8988T (cell line): ENCODE results near the gene BCL2L14.
"Not testable (repeated sequence)": the region's sequence is repeated elsewhere in the genome, so short reads cannot be mapped to it uniquely, and the experiment has no call there.

Experiments used
- DNase-seq: peaks from one replicate; pipeline ENCODE4 v3.0.0; 2011

BCL2L14 gene

DNA sequence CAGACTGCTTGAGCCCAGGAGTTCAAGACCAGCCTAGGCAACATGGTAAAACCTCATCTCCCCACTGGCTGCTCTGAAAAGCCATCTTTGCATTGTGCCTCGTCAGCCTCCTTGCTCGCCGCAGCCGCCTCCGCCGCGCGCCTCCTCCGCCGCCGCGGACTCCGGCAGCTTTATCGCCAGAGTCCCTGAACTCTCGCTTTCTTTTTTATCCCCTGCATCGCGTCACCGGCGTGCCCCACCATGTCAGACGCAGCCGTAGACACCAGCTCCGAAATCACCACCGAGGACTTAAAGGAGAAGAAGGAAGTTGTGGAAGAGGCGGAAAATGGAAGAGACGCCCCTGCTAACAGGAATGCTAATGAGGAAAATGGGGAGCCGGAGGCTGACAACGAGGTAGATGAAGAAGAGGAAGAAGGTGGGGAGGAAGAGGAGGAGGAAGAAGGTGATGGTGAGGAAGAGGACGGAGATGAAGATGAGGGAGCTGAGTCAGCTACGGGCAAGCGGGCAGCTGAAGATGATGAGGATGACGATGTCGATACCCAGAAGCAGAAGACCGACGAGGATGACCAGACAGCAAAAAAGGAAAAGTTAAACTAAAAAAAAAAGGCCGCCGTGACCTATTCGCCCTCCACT, 40.3 kb downstream of the BCL2L14 start:
- DNase-seq = not testable (repeated sequence)

GRCh38 chr12:12115514-12115913, 44.8 kb downstream of the BCL2L14 start:
- no peak for DNase-seq

DNA sequence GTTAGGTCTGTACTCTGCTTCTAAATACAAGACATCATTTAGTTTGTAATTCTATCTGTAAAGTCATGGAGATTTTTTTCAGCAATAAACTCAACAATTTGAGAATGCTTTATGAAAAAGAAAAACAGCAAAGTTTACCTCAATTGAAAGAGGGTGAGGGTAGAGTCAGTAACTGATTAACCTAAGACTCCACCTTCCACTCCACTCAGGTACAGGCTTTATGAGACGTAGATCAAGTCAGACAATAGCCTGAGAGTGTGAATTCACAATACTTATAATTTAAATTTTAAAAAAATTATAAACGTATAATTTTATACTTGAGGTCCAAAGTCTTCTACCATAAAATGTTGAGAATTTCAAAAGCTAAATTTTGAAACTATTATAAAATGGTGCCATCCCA, 45.9 kb downstream of the BCL2L14 start:
- no peak for DNase-seq

GRCh38 chr12:12121061-12121460, 50.3 kb downstream of the BCL2L14 start:
- DNase-seq = no peak

GRCh38 chr12:12123036-12123604, 52.4 kb downstream of the BCL2L14 start:
- no peak for DNase-seq

- no peak for DNase-seq
Measured at GRCh38 chr12:12126551-12126950, 55.8 kb downstream of the BCL2L14 start.

DNA sequence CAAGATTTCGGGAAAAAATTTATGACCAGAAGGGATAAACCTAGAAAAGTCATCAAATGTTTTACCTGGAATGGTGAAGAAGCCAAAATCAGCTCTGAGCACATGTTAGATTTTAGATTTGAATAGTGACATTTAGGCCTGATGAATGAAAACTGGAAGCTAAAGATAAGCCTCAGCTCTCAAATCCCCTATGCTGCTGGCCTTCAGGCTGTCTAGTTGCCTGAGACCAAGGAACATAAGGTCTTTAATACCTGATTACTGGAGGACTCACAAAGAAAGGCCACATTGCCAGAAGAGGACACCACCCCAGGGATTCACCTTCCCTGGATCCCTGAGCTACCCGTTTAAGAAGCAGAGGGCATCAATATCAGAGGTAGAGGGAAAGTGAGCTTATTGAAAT, 56.6 kb downstream of the BCL2L14 start:
- DNase-seq = no peak

- no peak for DNase-seq
Measured at GRCh38 chr12:12128670-12129069, 57.9 kb downstream of the BCL2L14 start.

DNA sequence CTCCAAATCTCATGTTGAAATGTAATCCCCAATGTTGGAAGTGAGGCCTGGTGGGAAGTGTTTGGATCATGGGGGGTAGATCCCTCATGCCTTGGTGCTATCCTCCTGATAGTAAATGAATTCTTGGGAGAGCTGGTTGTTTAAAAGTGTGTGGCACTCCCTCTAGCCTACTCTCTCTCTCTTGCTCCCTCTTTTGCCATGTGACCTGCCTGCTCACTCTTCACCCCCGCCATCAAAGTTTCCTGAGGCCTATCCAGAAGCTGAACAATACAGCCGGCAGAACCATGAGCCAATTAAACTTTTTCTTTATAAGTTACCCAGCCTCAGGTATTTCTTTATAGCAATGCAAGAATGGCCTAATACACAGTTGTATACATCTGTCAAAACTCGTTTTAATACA, 62.5 kb downstream of the BCL2L14 start:
- DNase-seq = no peak

- no peak for DNase-seq
Measured at GRCh38 chr12:12133785-12134184, 63.0 kb downstream of the BCL2L14 start.

DNA sequence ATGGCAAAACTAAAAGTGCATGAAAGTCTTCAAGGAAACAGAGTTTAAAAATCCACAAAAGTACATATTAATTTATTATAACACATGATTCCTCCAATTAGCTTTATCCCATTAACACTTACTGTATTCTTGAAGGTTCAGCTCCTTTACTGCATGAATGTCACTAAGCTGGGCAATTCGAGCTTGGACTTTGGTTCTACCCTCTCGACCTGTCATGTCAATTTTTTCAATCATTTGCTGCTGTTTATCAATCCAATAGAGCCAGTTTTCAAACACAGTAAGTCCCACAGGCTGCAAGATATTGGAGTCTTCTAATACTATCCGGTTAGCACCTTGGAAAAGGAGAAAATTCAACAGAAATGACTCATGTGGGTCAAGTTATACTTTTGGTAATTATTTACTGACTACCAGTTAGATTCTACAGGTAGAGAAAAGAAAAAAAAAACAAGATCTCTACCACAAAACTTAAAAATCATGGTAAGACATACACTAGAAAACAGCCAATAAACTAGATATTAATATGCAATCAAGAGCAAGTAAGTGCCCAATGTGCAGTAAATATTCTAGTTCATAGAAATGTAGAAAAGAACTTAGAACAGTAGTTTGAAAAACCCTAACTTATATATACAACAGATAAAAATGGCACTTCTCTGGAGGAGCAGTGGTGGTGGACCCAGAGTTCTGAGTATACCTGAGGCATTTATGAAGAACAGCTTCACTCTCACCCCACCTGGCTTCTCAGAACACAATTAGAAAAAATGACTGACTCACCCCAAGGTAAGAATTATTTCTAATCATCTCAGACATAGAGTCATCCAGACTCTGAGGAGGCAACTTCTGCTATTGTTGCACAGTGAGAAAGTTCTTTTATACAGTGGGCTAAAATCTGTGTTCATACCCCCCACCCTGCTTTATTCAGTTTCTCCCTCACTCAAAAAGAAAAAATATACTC, 67.7 kb downstream of the BCL2L14 start:
- DNase-seq = no peak

DNA sequence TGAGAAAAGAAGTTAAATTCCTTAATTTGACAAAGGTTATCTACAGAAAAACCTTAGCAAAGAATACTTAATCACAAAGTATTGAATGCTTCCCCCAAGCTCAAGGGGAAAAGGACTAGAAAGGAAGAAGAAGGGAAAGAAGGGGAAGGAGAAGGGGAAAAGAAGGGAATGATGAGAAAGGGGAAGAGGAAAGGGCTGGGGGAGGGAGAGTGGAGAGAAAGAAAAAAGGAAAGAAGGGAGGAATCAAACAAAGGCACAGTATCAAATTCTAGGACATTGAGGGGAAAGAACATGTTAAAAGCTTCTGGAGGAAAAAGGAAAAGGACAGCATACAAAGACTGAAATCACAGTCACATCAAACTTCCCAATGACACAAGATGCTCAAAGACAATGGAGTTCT, 70.3 kb downstream of the BCL2L14 start:
- no peak for DNase-seq

DNA sequence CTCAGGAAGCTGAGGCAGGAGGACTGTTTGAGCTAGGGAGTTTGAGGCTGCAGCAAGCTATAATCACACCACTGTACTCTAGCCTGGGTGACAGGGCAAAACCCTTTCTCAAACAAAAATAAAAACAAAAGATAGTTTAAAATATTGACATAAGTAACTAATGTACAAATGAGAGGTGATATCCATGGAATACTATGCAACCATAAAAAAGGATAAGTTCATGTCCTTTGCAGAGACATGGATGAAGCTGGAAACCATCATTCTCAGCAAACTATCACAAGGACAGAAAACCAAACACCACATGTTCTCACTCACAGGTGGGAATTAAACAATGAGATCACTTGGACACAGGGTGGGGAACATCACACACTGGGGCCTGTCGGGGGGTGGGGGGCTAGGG, 73.8 kb downstream of the BCL2L14 start:
- DNase-seq = not testable (repeated sequence)

- DNase-seq = no peak
Measured at GRCh38 chr12:12147111-12147510, 76.4 kb downstream of the BCL2L14 start.
